Ishikawa (cell line): ENCODE measurements around the gene ELFN1.

ENCODE experiments used
- CEBPB ChIP-seq: IDR thresholded peaks from 2 replicates; pipeline ENCODE4 v1.6.1; 2012
- CREB1 ChIP-seq: IDR thresholded peaks from 2 replicates; pipeline ENCODE4 v1.6.1; 2012; ENCODE audit warnings: low read depth
- EGR1 ChIP-seq: IDR thresholded peaks from 2 replicates; pipeline ENCODE4 v1.6.1; 2012
- EP300 ChIP-seq: IDR thresholded peaks from 2 replicates; pipeline ENCODE4 v1.6.1; 2012; ENCODE audit warnings: borderline replicate concordance
- FOXM1 ChIP-seq: IDR thresholded peaks from 2 replicates; pipeline ENCODE4 v1.6.1; 2012; ENCODE audit warnings: low read depth, borderline replicate concordance
- MAX ChIP-seq: IDR thresholded peaks from 2 replicates; pipeline ENCODE4 v1.6.1; 2012
- NFIC ChIP-seq: IDR thresholded peaks from 2 replicates; pipeline ENCODE4 v1.6.1; 2012
- REST ChIP-seq: IDR thresholded peaks from 2 replicates; pipeline ENCODE4 v1.6.1; 2012; ENCODE audit warnings: low read depth, mild to moderate bottlenecking
- TAF1 ChIP-seq: IDR thresholded peaks from 2 replicates; pipeline ENCODE4 v1.6.1; 2012; ENCODE audit warnings: low read depth, mild to moderate bottlenecking
- TCF12 ChIP-seq: IDR thresholded peaks from 2 replicates; pipeline ENCODE4 v1.6.1; 2012; ENCODE audit warnings: low read depth
- USF1 ChIP-seq: IDR thresholded peaks from 2 replicates; pipeline ENCODE4 v1.6.1; 2012
- YY1 ChIP-seq: IDR thresholded peaks from 2 replicates; pipeline ENCODE4 v1.6.1; 2012; ENCODE audit warnings: low read depth
- ZBTB7A ChIP-seq: IDR thresholded peaks from 2 replicates; pipeline ENCODE4 v1.6.1; 2012; ENCODE audit warnings: low read depth

- TF ChIP-seq MAX (no peak), REST (no peak), YY1 (no peak), CEBPB (no peak), ZBTB7A (no peak), NFIC (no peak), CREB1 (no peak), EP300 (no peak), FOXM1 (no peak), TCF12 (no peak), TAF1 (no peak), USF1 (no peak), EGR1 (no peak)
Measured at GRCh38 chr7:1719913-1720312, 49.8 kb downstream of the ELFN1 start.
